Neural cell (in vitro differentiated cells): Measurements from ENCODE around the gene CPNE1. TPM values are rescaled to one million over a fixed set of nuclear protein-coding genes. Genes with fewer than 3 reads are reported as not detected.

Experiments used
- H2AFZ ChIP-seq: fragments of 200-600, 300-800 bp; sonication (generic), shearing (Covaris generic); 2 replicates; pipeline ENCODE4 v1.6.0; 2014; ENCODE audit warnings: low read depth, mild to moderate bottlenecking, antibody characterized with exemption, low read length, moderate library complexity
- H3F3A ChIP-seq: fragments of 200-600 bp; shearing (Covaris generic); 2 replicates; pipeline ENCODE4 v1.6.1; 2016; ENCODE audit warnings: mild to moderate bottlenecking, moderate library complexity, mixed read lengths, antibody characterized with exemption, low read length; ENCODE audit not compliant: insufficient read depth, poor library complexity, severe bottlenecking
- H3K27ac ChIP-seq: fragments of 200-600, 300-800 bp; sonication (generic), shearing (Covaris generic); 2 replicates; pipeline ENCODE4 v1.5.1; 2014; ENCODE audit warnings: mild to moderate bottlenecking, low read length, moderate library complexity
- H3K27me3 ChIP-seq: fragments of 300-800, 200-600 bp; sonication (generic), shearing (Covaris generic); 2 replicates; pipeline ENCODE4 v1.6.0; 2014; ENCODE audit warnings: mild to moderate bottlenecking, low read depth, low read length, moderate library complexity; ENCODE audit not compliant: insufficient read depth
- H3K36me3 ChIP-seq: fragments of 300-800, 200-600 bp; sonication (generic), shearing (Covaris generic); 2 replicates; pipeline ENCODE4 v1.5.1; 2014; ENCODE audit warnings: mild to moderate bottlenecking, antibody characterized with exemption, low read length, moderate library complexity; ENCODE audit not compliant: insufficient read depth
- H3K4me2 ChIP-seq: fragments of 300-800, 200-600 bp; sonication (generic), shearing (Covaris generic); 2 replicates; pipeline ENCODE4 v1.6.0; 2014; ENCODE audit warnings: mild to moderate bottlenecking, low read length
- H3K4me3 ChIP-seq: fragments of 300-800, 200-600 bp; sonication (generic), shearing (Covaris generic); 2 replicates; pipeline ENCODE4 v1.5.1; 2014; ENCODE audit warnings: mild to moderate bottlenecking, low read length, moderate library complexity
- H3K79me2 ChIP-seq: fragments of 200-600 bp; shearing (Covaris generic); replicated peaks from 2 replicates; pipeline ENCODE4 v1.6.0; 2014; ENCODE audit warnings: mild to moderate bottlenecking, low read length, moderate library complexity; ENCODE audit not compliant: insufficient read depth
- H3K9ac ChIP-seq: fragments of 300-800, 200-600 bp; sonication (generic), shearing (Covaris generic); 2 replicates; pipeline ENCODE4 v1.6.1; 2016; ENCODE audit warnings: mild to moderate bottlenecking, low read length, mixed read lengths
- H3K9me2 ChIP-seq: fragments of 200-600 bp; shearing (Covaris generic); 2 replicates; pipeline ENCODE4 v1.6.1; 2016; ENCODE audit warnings: mild to moderate bottlenecking, low read length, mixed read lengths; ENCODE audit not compliant: insufficient read depth
- H3K9me3 ChIP-seq: fragments of 200-600, 300-800 bp; sonication (generic), shearing (Covaris generic); 2 replicates; pipeline ENCODE4 v1.6.1; 2016; ENCODE audit warnings: mild to moderate bottlenecking, mixed run types, low read length, moderate library complexity, mixed read lengths
- H4K20me1 ChIP-seq: fragments of 200-600 bp; shearing (Covaris generic); 2 replicates; pipeline ENCODE4 v1.6.1; 2016; ENCODE audit warnings: mild to moderate bottlenecking, mixed run types; ENCODE audit not compliant: insufficient read depth
- CTCF ChIP-seq: fragments of 450-650 bp; IDR thresholded peaks from 2 replicates; pipeline ENCODE4 v1.5.1; 2014; ENCODE audit warnings: antibody characterized with exemption, mild to moderate bottlenecking, moderate library complexity; ENCODE audit not compliant: poor library complexity, severe bottlenecking
- EP300 ChIP-seq: fragments of 450-650 bp; conservative IDR thresholded peaks from 2 replicates; pipeline ENCODE4 v1.6.1; 2014; ENCODE audit warnings: antibody characterized with exemption, mild to moderate bottlenecking, moderate library complexity; ENCODE audit not compliant: poor library complexity, severe bottlenecking
- EZH2 ChIP-seq: fragments of 200-600, 300-800 bp; shearing (Covaris generic), sonication (generic); IDR thresholded peaks from 2 replicates; pipeline ENCODE4 v1.6.1; 2014; ENCODE audit warnings: antibody characterized with exemption, low read length, borderline replicate concordance, mild to moderate bottlenecking; ENCODE audit not compliant: insufficient read depth, poor library complexity, severe bottlenecking
- MXI1 ChIP-seq: fragments of 450-650 bp; conservative IDR thresholded peaks from 2 replicates; pipeline ENCODE4 v1.6.1; 2014; ENCODE audit warnings: antibody characterized with exemption, mild to moderate bottlenecking; ENCODE audit not compliant: poor library complexity, severe bottlenecking
- POLR2AphosphoS5 ChIP-seq: IDR thresholded peaks from 2 replicates; pipeline ENCODE4 v1.6.1; 2012
- RAD21 ChIP-seq: fragments of 450-650 bp; conservative IDR thresholded peaks from 2 replicates; pipeline ENCODE4 v1.6.1; 2014; ENCODE audit warnings: antibody characterized with exemption, mild to moderate bottlenecking, moderate library complexity
- REST ChIP-seq: IDR thresholded peaks from 2 replicates; pipeline ENCODE4 v1.6.1; 2012; ENCODE audit warnings: borderline replicate concordance
- SMC3 ChIP-seq: fragments of 450-650 bp; conservative IDR thresholded peaks from 2 replicates; pipeline ENCODE4 v1.6.1; 2014; ENCODE audit warnings: antibody characterized with exemption, mild to moderate bottlenecking, moderate library complexity; ENCODE audit not compliant: poor library complexity
- TAF1 ChIP-seq: IDR thresholded peaks from 2 replicates; pipeline ENCODE4 v1.6.1; 2012; ENCODE audit warnings: low read depth
- polyA plus RNA-seq: library from polyadenylated mRNA; depleted of rRNA; stranded (reverse); fragments of >200 nt; gene quantifications from 2 replicates; pipeline ENCODE4 v1.2.3, GENCODE V29; 2014

The CPNE1 gene
- polyA plus RNA-seq, 1 donor from 2014 or later: 148 TPM

GRCh38 chr20:35652641-35653429 lies 11.9 kb downstream of the CPNE1 start:
- Histone ChIP-seq H2AFZ (no peak overlapping the region), H3K4me2 (no peak overlapping the region), H3K9me3 (no peaks in the 10 kb centered on the region), H3K27me3 (no peaks in the 10 kb centered on the region), H3F3A (no peaks in the 10 kb centered on the region), H4K20me1 (no peaks in the 10 kb centered on the region), H3K27ac (no peak overlapping the region), H3K9me2 (no peaks in the 10 kb centered on the region), H3K79me2 (peaks cover 95% of the 10 kb centered on the region), H3K4me3 (no peak overlapping the region), H3K9ac (no peak overlapping the region), H3K36me3 (no peaks in the 10 kb centered on the region)
- no peak for TF ChIP-seq RAD21
- TF ChIP-seq TAF1: no peak
- TF ChIP-seq CTCF: no peak
- TF ChIP-seq SMC3: no peak
- TF ChIP-seq EZH2: no peak
- no peak for TF ChIP-seq EP300

GRCh38 chr20:35651958-35652357 lies 12.7 kb downstream of the CPNE1 start:
- no peak overlapping the region for H3K9ac ChIP-seq
- peaks cover 88% of the 10 kb centered on the region for H3K79me2 ChIP-seq
- no peak overlapping the region for H3K27ac ChIP-seq
- H4K20me1 ChIP-seq: no peaks in the 10 kb centered on the region
- no peaks in the 10 kb centered on the region for H3K9me3 ChIP-seq
- no peak overlapping the region for H2AFZ ChIP-seq
- H3K4me2 ChIP-seq: no peak overlapping the region
- H3K9me2 ChIP-seq: no peaks in the 10 kb centered on the region
- no peaks in the 10 kb centered on the region for H3F3A ChIP-seq
- no peaks in the 10 kb centered on the region for H3K27me3 ChIP-seq
- no peaks in the 10 kb centered on the region for H3K36me3 ChIP-seq
- no peak overlapping the region for H3K4me3 ChIP-seq
- TF ChIP-seq EP300 (no peak), POLR2AphosphoS5 (no peak), EZH2 (no peak), CTCF (no peak), RAD21 (no peak), SMC3 (no peak), MXI1 (no peak), REST (no peak), TAF1 (no peak)
